NCI-H1105 (cell line): Measurements from ENCODE around the gene PCDH9.

ENCODE experiments used
- DNase-seq: peaks from one replicate; lab custom pipeline; 2025; lab: John Stamatoyannopoulos, UW

PCDH9 gene

GRCh38 chr13:67023130-67023876, 206.8 kb downstream of the PCDH9 start:
- DNase-seq, result peak; percentile 76

GRCh38 chr13:67018775-67019174, 211.4 kb downstream of the PCDH9 start:
- no peak for DNase-seq

GRCh38 chr13:67017276-67017675, 212.9 kb downstream of the PCDH9 start:
- DNase-seq, result no peak

GRCh38 chr13:67015976-67016600, 214.0 kb downstream of the PCDH9 start:
- DNase-seq, result no peak

- no peak for DNase-seq
These were observed 215.7 kb downstream of the PCDH9 start for GRCh38 chr13:67014399-67014798.

- no peak for DNase-seq
These were observed 216.4 kb downstream of the PCDH9 start for GRCh38 chr13:67013709-67014108.

GRCh38 chr13:67008075-67008668, 222.0 kb downstream of the PCDH9 start:
- no peak for DNase-seq

- no peak for DNase-seq
These were observed 225.6 kb downstream of the PCDH9 start for GRCh38 chr13:67004511-67004910.

GRCh38 chr13:67003743-67004142, 226.4 kb downstream of the PCDH9 start:
- no peak for DNase-seq

- no peak for DNase-seq
These were observed 228.8 kb downstream of the PCDH9 start for GRCh38 chr13:67001363-67001762.

GRCh38 chr13:66996503-66996902, 233.6 kb downstream of the PCDH9 start:
- no peak for DNase-seq

GRCh38 chr13:66995203-66995611, 234.9 kb downstream of the PCDH9 start:
- no peak for DNase-seq

- DNase-seq, result no peak
These were observed 235.5 kb downstream of the PCDH9 start for GRCh38 chr13:66994517-66995202.

- no peak for DNase-seq
These were observed 236.0 kb downstream of the PCDH9 start for GRCh38 chr13:66994097-66994496.

- DNase-seq, result no peak
These were observed 237.4 kb downstream of the PCDH9 start for GRCh38 chr13:66992719-66993118.

- DNase-seq, result no peak
These were observed 238.0 kb downstream of the PCDH9 start for GRCh38 chr13:66992183-66992582.

- DNase-seq, result no peak
These were observed 245.9 kb downstream of the PCDH9 start for GRCh38 chr13:66984241-66984640.

- DNase-seq, result no peak
These were observed 248.2 kb downstream of the PCDH9 start for GRCh38 chr13:66981912-66982311.

- no peak for DNase-seq
These were observed 253.0 kb downstream of the PCDH9 start for GRCh38 chr13:66977161-66977560.

- no peak for DNase-seq
These were observed 255.2 kb downstream of the PCDH9 start for GRCh38 chr13:66974889-66975288.

GRCh38 chr13:66974174-66974573, 256.0 kb downstream of the PCDH9 start:
- no peak for DNase-seq

GRCh38 chr13:66972659-66973058, 257.5 kb downstream of the PCDH9 start:
- DNase-seq, result no peak

- no peak for DNase-seq
These were observed 259.1 kb downstream of the PCDH9 start for GRCh38 chr13:66971004-66971403.
